ENCODE measurements around the gene ADORA1. TPM values are rescaled to one million over a fixed set of nuclear protein-coding genes. Genes with fewer than 3 reads are reported as not detected.

The ADORA1 gene
- total and polyA plus RNA-seq, 2 donors: 1.1 to 1.4 TPM

DNA sequence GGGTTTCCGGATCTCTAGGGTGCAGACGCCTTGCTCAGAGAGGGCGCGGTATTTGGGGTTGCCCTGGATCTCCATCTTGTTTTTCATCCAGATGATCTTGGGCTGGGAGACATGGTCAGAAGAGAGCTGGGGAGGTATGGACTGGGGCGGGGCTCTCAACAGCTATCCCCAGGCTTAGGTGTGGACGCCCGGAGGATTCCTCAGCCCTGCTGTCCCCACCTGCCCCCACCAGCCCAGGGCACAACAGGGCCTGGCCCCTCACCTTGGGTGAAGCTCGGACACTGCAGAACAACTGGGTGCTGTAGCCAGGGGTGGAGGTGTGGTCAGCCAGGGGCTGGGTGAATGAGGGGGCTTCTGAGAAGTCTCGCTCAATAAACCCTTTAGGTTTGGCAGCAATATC is 41.5 kb downstream of the ADORA1 start:
- no peak for DNase-seq (ENCODE audit: extremely low spot score)
- 96% methylated on average over 9 of the region's 9 CpGs for WGBS
- Histone ChIP-seq H3K27ac (ENCODE audit: low read depth) (no peak overlapping the region), H3K4me1 (ENCODE audit: insufficient read depth) (no peaks in the 10 kb centered on the region), H3K4me3 (ENCODE audit: low read depth, low read length) (no peak overlapping the region), H3K36me3 (ENCODE audit: insufficient read depth) (no peaks in the 10 kb centered on the region)

DNA sequence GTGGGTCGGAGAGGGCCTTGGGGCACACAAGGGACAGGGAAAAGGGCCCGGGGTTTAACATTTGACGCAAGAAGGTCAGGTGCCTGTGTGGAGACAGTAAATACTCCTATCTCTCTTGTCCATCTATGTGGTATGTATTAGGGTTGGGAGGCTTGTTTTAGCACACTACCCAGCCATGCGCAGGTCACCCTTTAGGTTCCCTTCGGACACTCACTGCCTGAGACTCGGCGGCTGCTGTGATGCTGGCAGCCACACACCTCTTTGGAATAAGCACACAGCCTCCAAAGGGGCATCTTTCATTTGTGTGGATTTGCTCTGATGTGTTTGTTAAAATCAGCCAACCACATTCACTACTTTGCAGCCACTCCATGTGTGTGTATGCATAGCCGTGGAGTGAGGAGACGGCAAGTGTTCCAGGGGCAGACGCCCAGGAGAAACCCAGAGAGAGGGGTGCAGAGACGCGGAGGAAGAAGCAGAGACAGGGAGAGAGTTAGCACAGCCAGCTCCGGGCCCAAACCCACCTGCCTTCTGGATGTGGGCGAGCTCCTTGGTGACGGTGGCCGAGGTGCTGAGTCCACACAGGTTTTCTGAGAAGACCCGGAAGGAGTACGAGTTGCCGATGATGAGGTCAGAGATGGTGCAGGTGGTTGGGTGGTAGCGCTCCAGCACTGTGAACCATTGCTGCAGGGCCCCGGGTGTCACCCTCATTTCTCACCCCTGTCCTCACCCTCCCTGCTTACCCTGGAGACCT is 42.4 kb downstream of the ADORA1 start:
- H3K36me3 ChIP-seq (ENCODE audit: insufficient read depth): no peaks in the 10 kb centered on the region
- no peak overlapping the region for H3K27ac ChIP-seq (ENCODE audit: low read depth)
- H3K4me1 ChIP-seq (ENCODE audit: insufficient read depth): no peaks in the 10 kb centered on the region
- no peak for DNase-seq (ENCODE audit: extremely low spot score)
- WGBS: 87% methylated on average over 21 of the region's 21 CpGs
- H3K4me3 ChIP-seq (ENCODE audit: low read depth, low read length): no peak overlapping the region

DNA sequence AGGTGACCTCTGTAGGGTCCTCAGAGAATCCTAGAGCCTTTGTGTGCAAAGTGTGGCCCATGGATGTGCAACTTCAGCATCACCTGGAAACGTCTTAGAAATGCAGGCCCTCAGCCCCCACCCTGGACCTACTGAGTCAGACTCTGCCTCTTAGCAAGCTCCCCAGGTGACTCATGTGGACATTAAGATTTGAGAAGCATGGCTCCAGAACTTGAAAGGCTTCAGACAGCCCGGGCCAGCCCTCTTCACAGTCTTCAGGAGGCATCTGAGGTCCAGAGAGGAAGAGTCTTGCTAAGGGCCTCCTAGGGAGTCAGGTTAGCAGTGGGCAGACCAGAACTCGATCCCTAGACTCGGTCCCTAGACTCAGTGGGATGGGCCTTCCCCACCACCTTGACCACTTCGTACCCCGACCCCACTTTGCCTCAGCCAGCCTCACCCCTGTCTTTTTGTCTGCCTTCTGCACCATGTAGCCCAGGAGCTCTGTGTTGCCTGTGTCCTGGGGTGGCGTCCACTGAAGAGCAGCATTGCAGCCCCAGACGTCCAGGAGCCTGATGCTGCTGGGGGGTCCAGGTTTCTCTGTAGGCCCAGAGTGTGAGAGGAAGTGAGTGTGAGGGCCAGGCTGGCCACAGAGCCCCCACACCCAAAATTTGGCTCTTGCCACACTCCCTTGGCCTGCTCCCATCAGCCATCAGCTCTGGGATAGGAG is 43.3 kb downstream of the ADORA1 start:
- Histone ChIP-seq H3K4me3 (ENCODE audit: low read depth, low read length) (no peak overlapping the region), H3K36me3 (ENCODE audit: insufficient read depth) (no peaks in the 10 kb centered on the region), H3K4me1 (ENCODE audit: insufficient read depth) (no peaks in the 10 kb centered on the region), H3K27ac (ENCODE audit: low read depth) (no peak overlapping the region)
- WGBS: 88% methylated on average over 8 of the region's 8 CpGs
- DNase-seq (ENCODE audit: extremely low spot score): no peak

DNA sequence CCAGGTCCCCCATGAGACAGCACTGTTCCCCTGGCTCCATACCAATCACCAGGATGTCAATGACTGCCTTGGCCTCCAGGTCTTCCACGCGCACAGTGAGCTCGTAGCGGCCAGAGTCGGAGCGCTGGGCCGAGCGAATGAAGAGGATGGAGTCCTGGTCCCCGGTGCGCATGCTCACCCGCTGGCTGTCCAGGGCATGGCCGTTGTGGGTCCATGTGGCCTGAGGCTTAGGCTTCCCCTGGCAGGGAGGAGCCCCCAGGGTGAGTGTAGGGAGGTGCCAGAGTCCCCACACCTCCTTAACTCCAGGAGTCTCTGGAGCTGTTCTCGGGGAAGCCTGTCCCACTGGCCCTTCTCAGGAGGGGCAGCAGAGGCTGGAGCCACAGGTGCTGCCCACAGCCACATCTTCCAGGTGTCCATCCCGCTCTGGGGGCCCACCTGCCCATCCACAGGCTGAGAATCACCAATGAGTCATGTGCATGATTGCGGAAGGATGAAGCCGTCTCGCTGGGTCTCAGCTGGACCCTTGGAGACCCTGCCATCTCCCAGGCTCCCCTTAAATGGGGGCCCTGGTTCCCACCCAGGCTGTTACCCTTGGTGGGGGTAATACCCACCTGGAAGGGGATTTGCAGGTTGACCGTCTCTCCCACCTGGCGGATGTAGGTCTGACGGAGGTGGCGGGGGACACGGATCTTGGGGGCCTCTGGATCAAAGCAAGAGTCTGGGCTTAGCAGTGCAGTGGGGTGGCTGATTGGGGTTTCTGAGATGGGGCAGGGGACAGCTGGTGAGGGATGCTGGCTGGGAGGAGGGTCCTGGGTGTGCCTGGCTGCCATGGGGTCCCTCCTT is 44.0 kb downstream of the ADORA1 start:
- Histone ChIP-seq H3K4me1 (ENCODE audit: insufficient read depth) (no peaks in the 10 kb centered on the region), H3K36me3 (ENCODE audit: insufficient read depth) (no peaks in the 10 kb centered on the region), H3K4me3 (ENCODE audit: low read depth, low read length) (no peak overlapping the region), H3K27ac (ENCODE audit: low read depth) (no peak overlapping the region)
- WGBS: 94% methylated on average over 22 of the region's 22 CpGs
- no peak for DNase-seq (ENCODE audit: extremely low spot score)

DNA sequence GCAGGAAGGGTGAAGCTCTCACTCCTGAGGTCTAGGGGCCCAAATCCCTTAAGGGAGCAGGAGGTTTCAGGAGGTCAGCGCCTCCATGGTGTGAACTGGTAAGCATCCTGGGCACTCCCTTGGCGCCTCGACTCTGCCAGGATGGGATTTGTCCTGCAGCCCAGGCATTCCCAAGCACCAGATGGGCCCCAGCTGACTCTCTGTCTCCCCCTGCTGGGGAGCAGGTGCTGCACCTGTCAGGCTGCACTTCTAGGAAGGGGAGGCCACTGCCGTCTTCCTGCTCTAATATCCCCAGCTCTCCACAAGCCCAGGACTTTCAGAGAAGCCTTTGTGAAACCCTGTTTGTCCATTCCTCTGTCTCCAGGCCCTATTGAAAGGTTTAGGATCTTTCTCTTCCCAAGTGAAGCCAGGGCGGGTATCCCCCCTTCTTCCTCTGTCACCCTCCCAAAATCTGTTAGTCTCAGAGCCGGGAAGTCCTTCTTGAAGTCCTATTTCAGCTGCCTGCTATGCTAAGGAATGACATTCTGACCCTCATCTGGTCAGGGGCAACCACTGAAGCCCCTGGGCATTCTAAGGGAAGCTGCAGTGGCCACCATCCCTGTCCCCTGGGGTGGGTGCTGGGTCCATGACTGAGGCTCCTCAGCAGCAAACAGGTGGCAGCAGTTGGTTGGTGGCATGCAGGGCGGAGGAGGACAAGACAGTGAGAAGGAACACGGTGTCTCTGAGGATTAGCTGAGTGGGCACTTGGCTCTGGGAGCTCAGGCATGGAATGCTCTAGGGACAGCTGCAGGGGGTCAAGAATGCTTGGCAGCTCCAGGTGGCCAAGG is 44.9 kb downstream of the ADORA1 start:
- Histone ChIP-seq H3K27ac (ENCODE audit: low read depth) (no peak overlapping the region), H3K36me3 (ENCODE audit: insufficient read depth) (no peaks in the 10 kb centered on the region), H3K4me3 (ENCODE audit: low read depth, low read length) (no peak overlapping the region), H3K4me1 (ENCODE audit: insufficient read depth) (no peaks in the 10 kb centered on the region)
- WGBS: 60% methylated on average over 8 of the region's 8 CpGs
- no peak for DNase-seq (ENCODE audit: extremely low spot score)

DNA sequence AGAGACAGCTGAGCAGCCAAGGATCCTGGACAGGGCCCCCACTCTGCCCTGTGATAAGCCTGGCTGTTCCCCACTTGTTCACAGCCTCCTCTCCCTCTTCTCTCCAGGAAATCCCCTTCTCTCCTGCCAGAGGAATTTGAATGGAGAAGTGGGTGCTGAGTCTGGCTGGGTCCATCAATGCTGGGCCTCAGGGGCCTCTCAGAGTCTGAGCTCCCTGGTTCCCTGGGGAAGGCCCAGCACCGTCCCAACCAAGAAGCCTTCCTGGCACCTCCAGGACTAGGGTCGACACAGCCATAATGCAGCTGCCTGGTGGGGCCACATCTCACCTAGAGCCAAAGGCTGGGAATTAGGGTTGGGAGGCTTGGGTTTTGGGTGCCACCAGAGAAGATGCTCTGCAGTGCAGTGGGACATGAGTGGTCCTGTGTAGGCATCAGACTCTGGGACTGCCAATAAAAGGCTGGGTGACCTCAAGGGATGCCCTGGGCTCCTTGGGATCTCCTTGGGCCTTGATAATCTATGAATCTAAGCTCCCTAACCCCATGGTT is 45.6 kb downstream of the ADORA1 start:
- no peaks in the 10 kb centered on the region for H3K4me1 ChIP-seq (ENCODE audit: insufficient read depth)
- no peak for DNase-seq (ENCODE audit: extremely low spot score)
- no peak overlapping the region for H3K27ac ChIP-seq (ENCODE audit: low read depth)
- no peak overlapping the region for H3K4me3 ChIP-seq (ENCODE audit: low read depth, low read length)
- 90% methylated on average over 2 of the region's 2 CpGs for WGBS
- H3K36me3 ChIP-seq (ENCODE audit: insufficient read depth): no peaks in the 10 kb centered on the region

DNA sequence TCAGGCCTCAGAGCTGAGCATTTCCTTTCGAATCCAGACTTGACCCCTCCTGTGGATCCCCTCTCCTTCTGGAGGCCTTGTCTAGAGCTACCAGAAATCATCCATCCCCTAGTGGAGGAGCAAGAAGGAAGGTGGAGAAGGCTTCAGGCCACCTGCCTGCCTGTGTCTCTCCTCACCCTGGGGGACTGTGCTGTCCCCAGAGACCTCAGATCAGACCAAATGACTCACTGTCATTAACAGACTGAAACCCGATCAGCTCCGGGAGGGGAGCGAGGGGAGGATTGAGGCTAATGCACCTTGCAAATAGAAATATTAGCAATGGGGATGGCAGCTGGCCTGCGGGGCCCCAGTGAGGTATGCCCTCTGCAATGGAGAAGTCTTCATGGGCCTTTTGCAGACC is 46.0 kb downstream of the ADORA1 start:
- DNase-seq (ENCODE audit: extremely low spot score): no peak
- WGBS: 87% methylated on average over 5 of the region's 5 CpGs
- Histone ChIP-seq H3K36me3 (ENCODE audit: insufficient read depth) (no peaks in the 10 kb centered on the region), H3K27ac (ENCODE audit: low read depth) (no peak overlapping the region), H3K4me1 (ENCODE audit: insufficient read depth) (no peaks in the 10 kb centered on the region), H3K4me3 (ENCODE audit: low read depth, low read length) (no peak overlapping the region)

DNA sequence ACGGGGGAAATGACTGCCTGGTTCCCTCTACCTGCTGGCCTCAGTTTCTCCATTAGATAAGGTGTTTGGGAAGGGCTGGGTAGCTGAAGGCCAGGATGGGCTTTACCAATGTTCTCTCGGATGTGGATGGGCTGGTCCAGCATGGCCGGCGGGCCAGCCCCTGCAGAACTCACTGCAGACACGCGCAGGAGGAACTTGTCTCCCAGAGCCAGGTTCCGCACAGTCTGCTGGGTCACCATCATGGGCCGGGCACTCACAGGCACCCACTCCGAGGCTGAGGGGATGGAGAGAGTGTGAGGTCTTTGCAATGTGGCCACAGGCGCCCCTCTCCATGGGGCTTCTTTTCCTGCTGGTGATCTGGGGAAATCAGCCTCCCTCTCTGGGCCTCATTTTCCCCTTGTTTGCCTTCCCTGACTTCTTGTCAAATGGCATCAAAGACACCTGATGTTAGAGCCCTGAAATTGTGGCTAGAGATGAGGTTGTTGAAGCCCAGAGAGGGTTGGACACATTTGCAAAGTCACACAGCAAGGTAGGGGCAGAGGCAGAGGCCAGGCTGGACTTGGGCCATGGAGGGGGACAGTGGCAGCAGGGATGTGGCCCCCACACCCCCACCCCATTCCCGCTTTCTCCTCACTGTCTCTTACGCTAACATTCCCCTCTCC is 46.9 kb downstream of the ADORA1 start:
- H3K27ac ChIP-seq (ENCODE audit: low read depth): no peak overlapping the region
- H3K4me3 ChIP-seq (ENCODE audit: low read depth, low read length): no peak overlapping the region
- WGBS: 95% methylated on average over 12 of the region's 12 CpGs
- H3K36me3 ChIP-seq (ENCODE audit: insufficient read depth): no peaks in the 10 kb centered on the region
- H3K4me1 ChIP-seq (ENCODE audit: insufficient read depth): no peaks in the 10 kb centered on the region
- DNase-seq (ENCODE audit: extremely low spot score): no peak

DNA sequence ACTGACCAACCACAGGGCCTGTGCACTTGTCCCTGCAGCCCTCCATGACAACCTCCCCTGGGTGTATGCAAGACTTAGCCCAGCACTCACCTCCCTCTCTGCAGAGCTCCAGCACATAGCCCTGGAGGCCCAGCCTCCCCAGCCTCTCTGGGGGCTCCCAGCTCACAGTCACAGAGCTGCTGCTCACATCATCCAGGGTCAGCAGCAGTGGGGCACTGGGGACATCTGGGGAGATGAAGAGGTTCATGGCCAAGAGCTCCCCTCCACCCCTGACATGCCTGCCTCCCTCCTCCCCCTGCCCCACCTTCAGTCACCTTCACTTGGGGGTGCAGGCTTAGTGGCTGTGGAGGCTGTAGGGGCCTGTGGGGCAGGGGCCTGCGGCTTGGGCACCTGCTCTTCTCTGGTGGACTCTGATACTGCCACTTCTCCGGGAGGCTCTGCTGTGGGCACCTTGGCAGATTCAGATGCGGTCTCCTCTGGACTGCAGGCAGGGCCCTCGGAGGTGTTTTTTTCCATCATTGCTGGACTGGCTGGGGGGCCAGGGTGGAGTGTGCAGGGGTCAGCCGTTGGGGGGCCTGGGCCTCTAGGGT is 47.8 kb downstream of the ADORA1 start, which contains the start of gene MYBPH:
Gene MYBPH (minus strand): TSS at position 590 of the 590 bp plus-strand sequence. CDS start 71 bp downstream, at position 519.
- Histone ChIP-seq H3K4me1 (ENCODE audit: insufficient read depth) (no peaks in the 10 kb centered on the region), H3K4me3 (ENCODE audit: low read depth, low read length) (no peak within 1 kb of the TSS), H3K36me3 (ENCODE audit: insufficient read depth) (no peaks in the 10 kb centered on the region), H3K27ac (ENCODE audit: low read depth) (no peak within 1 kb of the TSS)
- DNase-seq (ENCODE audit: extremely low spot score): no peak
- 85% methylated on average over 5 of the region's 5 CpGs for WGBS

DNA sequence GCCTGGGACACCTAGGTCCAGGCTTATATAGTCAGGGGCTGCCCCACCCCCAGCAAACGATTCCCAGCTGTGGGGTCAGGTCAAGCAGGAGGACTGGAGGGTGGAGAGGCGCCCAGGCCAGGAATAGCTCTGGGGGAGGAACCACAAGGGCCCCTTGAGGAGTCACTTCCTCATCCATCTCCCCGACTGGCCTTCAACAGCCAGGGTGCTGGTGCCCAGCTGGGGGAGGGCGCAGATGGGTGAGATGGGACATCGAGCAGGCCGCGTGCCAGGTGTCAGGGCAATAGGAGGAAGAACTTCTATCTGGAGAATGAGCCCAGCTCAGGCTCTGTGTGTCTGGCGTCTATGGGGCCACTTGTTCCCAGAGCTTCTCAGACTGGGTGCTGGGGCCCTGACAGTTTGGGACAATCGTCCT is 48.3 kb downstream of the ADORA1 start:
- no peak for DNase-seq (ENCODE audit: extremely low spot score)
- Histone ChIP-seq H3K27ac (ENCODE audit: low read depth) (no peak overlapping the region), H3K36me3 (ENCODE audit: insufficient read depth) (no peaks in the 10 kb centered on the region), H3K4me3 (ENCODE audit: low read depth, low read length) (no peak overlapping the region), H3K4me1 (ENCODE audit: insufficient read depth) (no peaks in the 10 kb centered on the region)
- WGBS: 79% methylated on average over 9 of the region's 9 CpGs

DNA sequence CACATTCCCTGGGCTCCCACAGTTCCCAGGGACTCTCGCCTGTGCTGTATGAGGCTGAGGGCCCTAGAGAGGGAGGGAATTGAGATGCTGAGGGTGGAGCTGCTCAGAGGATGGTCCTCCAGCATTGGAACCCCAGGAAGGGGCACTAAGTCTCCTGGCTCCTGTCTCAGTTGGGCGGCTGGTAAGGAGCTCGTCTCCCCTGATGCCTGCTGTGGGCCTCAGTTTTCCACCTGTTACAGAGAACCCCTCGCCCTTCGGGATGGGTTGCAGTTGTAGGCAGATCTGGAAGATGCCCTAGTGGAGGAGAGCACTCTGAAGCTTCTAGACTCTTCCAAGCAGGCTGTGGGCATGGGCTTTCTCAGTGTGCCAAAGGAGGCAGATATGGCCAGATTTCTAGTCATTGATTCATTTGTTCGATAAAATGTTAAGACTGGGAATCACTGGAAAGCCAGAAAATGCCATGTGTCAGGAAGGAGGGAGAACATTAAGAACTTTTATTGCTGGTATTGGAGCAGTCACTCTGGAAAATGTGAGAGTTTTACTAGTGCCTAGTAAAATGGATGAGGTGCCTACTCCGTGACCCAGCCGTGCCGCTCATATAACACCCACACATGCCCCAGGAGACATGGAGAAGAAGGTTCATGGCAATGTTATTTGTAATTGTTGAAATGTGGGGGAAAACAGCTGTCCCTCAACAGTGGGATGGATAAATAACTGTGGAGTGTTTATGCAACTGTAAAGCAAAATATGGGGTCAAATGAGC is 48.9 kb downstream of the ADORA1 start:
- WGBS: 89% methylated on average over 9 of the region's 9 CpGs
- H3K27ac ChIP-seq (ENCODE audit: low read depth): no peak overlapping the region
- no peaks in the 10 kb centered on the region for H3K4me1 ChIP-seq (ENCODE audit: insufficient read depth)
- no peak for DNase-seq (ENCODE audit: extremely low spot score)
- H3K36me3 ChIP-seq (ENCODE audit: insufficient read depth): no peaks in the 10 kb centered on the region
- no peak overlapping the region for H3K4me3 ChIP-seq (ENCODE audit: low read depth, low read length)

DNA sequence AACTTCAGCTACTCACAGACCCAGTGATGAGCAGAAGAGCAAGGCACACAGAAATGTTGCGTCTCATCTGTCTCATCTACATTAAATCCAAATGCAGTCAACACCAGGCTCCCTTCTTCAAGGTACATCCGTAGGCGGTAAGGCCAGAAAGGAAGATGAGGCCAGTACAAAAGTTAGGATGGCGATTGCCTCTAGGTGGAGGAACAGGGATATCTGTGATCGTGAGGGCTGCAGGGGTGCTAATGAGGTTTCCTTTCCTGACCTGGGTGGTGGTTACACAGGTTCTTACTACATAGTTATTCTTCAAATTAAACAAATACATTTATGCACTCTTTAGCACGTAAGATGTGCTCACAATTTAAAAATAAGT is 49.5 kb downstream of the ADORA1 start:
- H3K27ac ChIP-seq (ENCODE audit: low read depth): no peak overlapping the region
- H3K36me3 ChIP-seq (ENCODE audit: insufficient read depth): no peaks in the 10 kb centered on the region
- 93% methylated on average over 6 of the region's 6 CpGs for WGBS
- H3K4me1 ChIP-seq (ENCODE audit: insufficient read depth): no peaks in the 10 kb centered on the region
- no peak for DNase-seq (ENCODE audit: extremely low spot score)
- H3K4me3 ChIP-seq (ENCODE audit: low read depth, low read length): no peak overlapping the region
